IMR-90 (cell line): ENCODE data around the gene ASTN2. TPM values are rescaled to one million over a fixed set of nuclear protein-coding genes. Genes with fewer than 3 reads are reported as not detected.

Experiments
- ATAC-seq: fragments of 200-7000 bp; cut with Tn5 transposase; 2 replicates; pipeline ENCODE4 v1.9.1; 2020; ENCODE audit warnings: low read depth, mild to moderate bottlenecking, moderate library complexity
- BruUV-seq: library from RNA; stranded (reverse); fragments of 400-500 nt; replicated peaks from 2 replicates; lab custom pipeline; 2021; lab: Mats Ljungman, UMichigan
- CTCF ChIA-PET: fragments of 300-600 bp; formaldehyde crosslinking; extraction: SDS; loops from one replicate; lab custom pipeline; 2021; ENCODE audit warnings: antibody characterized with exemption; lab: Yijun Ruan, JAX
- POLR2A ChIA-PET: fragments of 300-600 bp; sonication (Branson Sonifier 250); formaldehyde crosslinking; loops from one replicate; lab custom pipeline; 2022; ENCODE audit warnings: antibody characterized with exemption; ENCODE audit not compliant: unreplicated experiment; lab: Charles Lee
- DNase-seq: peaks from one replicate; pipeline ENCODE4 v3.0.0; 2013
- H2AFZ ChIP-seq: replicated peaks from 2 replicates; pipeline ENCODE3; 2013; ENCODE audit warnings: low read length, mild to moderate bottlenecking; ENCODE audit not compliant: poor library complexity
- H2AK5ac ChIP-seq: 2 replicates; pipeline ENCODE4 v1.6.1; 2013; ENCODE audit warnings: low read depth, low read length, inconsistent platforms
- H2AK9ac ChIP-seq: replicated peaks from 2 replicates; pipeline ENCODE3; 2013; ENCODE audit warnings: mild to moderate bottlenecking, low read depth, low read length, moderate library complexity; ENCODE audit not compliant: poor library complexity
- H2BK120ac ChIP-seq: 2 replicates; pipeline ENCODE4 v1.6.1; 2013; ENCODE audit warnings: low read depth, low read length, inconsistent platforms
- H2BK15ac ChIP-seq: 3 replicates; pipeline ENCODE4 v1.6.1; 2013; ENCODE audit warnings: low read depth, low read length, inconsistent platforms
- H2BK20ac ChIP-seq: 2 replicates; pipeline ENCODE4 v1.6.1; 2013; ENCODE audit warnings: low read depth, mild to moderate bottlenecking, inconsistent platforms, low read length, moderate library complexity
- H2BK5ac ChIP-seq: 2 replicates; pipeline ENCODE4 v1.6.1; 2013; ENCODE audit warnings: mild to moderate bottlenecking, low read depth, low read length, inconsistent platforms; ENCODE audit not compliant: poor library complexity, severe bottlenecking
- H3K14ac ChIP-seq: replicated peaks from 2 replicates; pipeline ENCODE4 v1.6.1; 2013; ENCODE audit warnings: low read depth, low read length, inconsistent platforms
- H3K18ac ChIP-seq: 2 replicates; pipeline ENCODE4 v1.6.1; 2013; ENCODE audit warnings: low read depth, low read length, control low read depth
- H3K23ac ChIP-seq: 2 replicates; pipeline ENCODE4 v1.6.1; 2013; ENCODE audit warnings: low read depth, low read length, inconsistent platforms
- H3K27ac ChIP-seq: 2 replicates; pipeline ENCODE4 v1.5.1; 2013; ENCODE audit warnings: mild to moderate bottlenecking, control low read depth, low read length; ENCODE audit not compliant: insufficient read depth
- H3K27me3 ChIP-seq: 2 replicates; pipeline ENCODE4 v1.6.1; 2013; ENCODE audit warnings: low read length; ENCODE audit not compliant: control insufficient read depth, insufficient read depth
- H3K36me3 ChIP-seq: 2 replicates; pipeline ENCODE4 v1.6.1; 2013; ENCODE audit warnings: low read length, mixed read lengths; ENCODE audit not compliant: control insufficient read depth, insufficient read depth
- H3K4ac ChIP-seq: 2 replicates; pipeline ENCODE4 v1.6.1; 2013; ENCODE audit warnings: low read depth, low read length, inconsistent platforms
- H3K4me1 ChIP-seq: 2 replicates; pipeline ENCODE4 v1.6.1; 2013; ENCODE audit warnings: low read length, mixed read lengths; ENCODE audit not compliant: control insufficient read depth, insufficient read depth
- H3K4me2 ChIP-seq: 2 replicates; pipeline ENCODE4 v1.6.1; 2013; ENCODE audit warnings: low read depth, mild to moderate bottlenecking, control low read depth, low read length, moderate library complexity
- H3K4me3 ChIP-seq: 2 replicates; pipeline ENCODE4 v1.5.1; 2013; ENCODE audit warnings: low read depth, mild to moderate bottlenecking, control low read depth, low read length, moderate library complexity; ENCODE audit not compliant: insufficient read depth
- H3K56ac ChIP-seq: 2 replicates; pipeline ENCODE4 v1.6.1; 2013; ENCODE audit warnings: low read length, inconsistent platforms; ENCODE audit not compliant: insufficient read depth; ENCODE audit errors: extremely low read depth
- H3K79me1 ChIP-seq, 2 experiments: 2 replicates each; pipeline ENCODE4 v1.6.1; 2013; ENCODE audit warnings: low read length in 2 of 2, inconsistent platforms in 1 of 2, low read depth in 1 of 2
- H3K9ac ChIP-seq: 2 replicates; pipeline ENCODE4 v1.6.1; 2013; ENCODE audit warnings: low read depth, low read length, control low read depth
- H3K9me1 ChIP-seq: 2 replicates; pipeline ENCODE4 v1.6.1; 2013; ENCODE audit warnings: low read length, inconsistent platforms; ENCODE audit not compliant: insufficient read depth
- H3K9me3 ChIP-seq: 2 replicates; pipeline ENCODE4 v1.6.1; 2013; ENCODE audit warnings: low read length; ENCODE audit not compliant: control insufficient read depth, insufficient read depth
- H4K20me1 ChIP-seq: 2 replicates; pipeline ENCODE4 v1.6.1; 2013; ENCODE audit warnings: low read length, inconsistent platforms; ENCODE audit not compliant: insufficient read depth
- H4K5ac ChIP-seq: 2 replicates; pipeline ENCODE4 v1.6.1; 2013; ENCODE audit warnings: mild to moderate bottlenecking, low read depth, low read length, control low read depth
- H4K8ac ChIP-seq, 2 experiments: 2 replicates each; pipeline ENCODE4 v1.6.1; 2013; ENCODE audit warnings: low read depth in 2 of 2, low read length in 2 of 2, control low read depth in 1 of 2, inconsistent platforms in 1 of 2
- H4K91ac ChIP-seq: 2 replicates; pipeline ENCODE4 v1.6.1; 2013; ENCODE audit warnings: low read depth, low read length, inconsistent platforms; ENCODE audit not compliant: insufficient read depth
- CEBPB ChIP-seq: IDR thresholded peaks from 2 replicates; pipeline ENCODE4 v1.6.1; 2012; ENCODE audit warnings: low read depth, low read length, improper control_type of control experiment
- MAFK ChIP-seq: IDR thresholded peaks from 2 replicates; pipeline ENCODE4 v1.6.1; 2012; ENCODE audit warnings: low read depth, low read length, improper control_type of control experiment
- MXI1 ChIP-seq: IDR thresholded peaks from 2 replicates; pipeline ENCODE4 v1.6.1; 2012; ENCODE audit warnings: low read depth, mild to moderate bottlenecking, low read length, moderate library complexity, borderline replicate concordance
- WGBS, 2 experiments: methylation state at CpG; one replicate each; pipeline versions ENCODE4 v1.1.5 to v1.1.7; 2013; ENCODE audit warnings: missing lambda C conversion rate in 2 of 2; ENCODE audit not compliant: insufficient read length in 1 of 2; ENCODE audit errors: extremely low coverage in 2 of 2; 5-methylcytosine and 5-hydroxymethylcytosine counted together
- dilution Hi-C: fragments of 300-500 bp; cut with HindIII; formaldehyde crosslinking; loops from one replicate; pipeline ENCODE4 v1.14.3; 2018; ENCODE audit warnings: low sequenced_read_pairs; ENCODE audit not compliant: unreplicated experiment
- in situ Hi-C: fragments of 300-500 bp; cut with MboI; formaldehyde crosslinking; loops from 3 replicates; pipeline ENCODE4 v1.14.3; 2019; ENCODE audit warnings: low sequenced_read_pairs, inconsistent platforms, mixed read lengths
- intact Hi-C: fragments of 100-400 bp; cut with micrococcal nuclease; formaldehyde crosslinking; loops from 2 replicates; pipeline ENCODE4 v1.10.0; 2022
- polyA plus RNA-seq, 3 experiments: library from polyadenylated mRNA; depleted of rRNA; stranded (reverse); fragments of >200 nt; gene quantifications; 2 replicates each; pipeline ENCODE4 v1.2.3, GENCODE V29; 2012; ENCODE audit warnings: low replicate concordance in 1 of 3
- total RNA-seq: library from RNA; depleted of rRNA; stranded (reverse); fragments of >200 nt; gene quantifications from 2 replicates; pipeline ENCODE4 v1.2.3, GENCODE V29; 2012
- TF ChIP-seq, protein P1 (sequence below): conservative IDR thresholded peaks from 2 replicates; pipeline ENCODE4 v1.5.1; 2012; ENCODE audit warnings: mild to moderate bottlenecking, low read depth, low read length, improper control_type of control experiment

Gene ASTN2
- total and polyA plus RNA-seq, 2 of the 4 experiments (the other 2 are of a cell fraction), result 3.8 to 6.8 TPM

DNA sequence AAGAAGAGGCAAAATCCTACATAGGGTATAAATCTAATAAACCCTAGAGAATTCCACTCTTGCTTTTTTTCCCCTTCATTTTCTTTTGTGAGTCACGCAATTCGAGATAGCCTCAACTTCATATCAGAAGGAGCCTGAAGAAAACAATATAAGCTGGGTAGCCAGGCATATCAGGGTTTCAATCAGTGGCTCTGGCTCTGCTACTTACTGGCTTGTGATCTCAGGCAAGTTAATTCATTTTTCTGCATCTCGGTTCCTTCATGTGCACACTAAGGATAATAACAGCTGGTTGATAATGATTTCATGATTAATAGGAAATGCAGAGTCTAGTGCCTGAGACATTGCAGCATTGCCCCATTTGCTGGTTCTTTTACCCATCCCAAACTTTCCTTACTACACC lies 46.5 kb upstream of the ASTN2 start:
- no peak overlapping the region for H3K9ac ChIP-seq
- H2AFZ ChIP-seq, result no peak overlapping the region
- H2AK9ac ChIP-seq, result no peak overlapping the region
- in situ Hi-C loops (no loop called here), dilution Hi-C loops (no loop called here), intact Hi-C loops (no loop called here)
- H3K27ac ChIP-seq, result no peak overlapping the region
- H3K4me2 ChIP-seq, result no peak overlapping the region
- no peaks in the 10 kb centered on the region for H3K79me1 ChIP-seq
- no peak overlapping the region for H2BK5ac ChIP-seq
- DNase-seq, result no peak
- no peak overlapping the region for H4K8ac ChIP-seq
- no peaks in the 10 kb centered on the region for H3K4me1 ChIP-seq
- H2BK120ac ChIP-seq, result no peak overlapping the region
- TF ChIP-seq CEBPB (no peak), MXI1 (no peak), MAFK (no peak)
- TF ChIP-seq, protein P1, sequence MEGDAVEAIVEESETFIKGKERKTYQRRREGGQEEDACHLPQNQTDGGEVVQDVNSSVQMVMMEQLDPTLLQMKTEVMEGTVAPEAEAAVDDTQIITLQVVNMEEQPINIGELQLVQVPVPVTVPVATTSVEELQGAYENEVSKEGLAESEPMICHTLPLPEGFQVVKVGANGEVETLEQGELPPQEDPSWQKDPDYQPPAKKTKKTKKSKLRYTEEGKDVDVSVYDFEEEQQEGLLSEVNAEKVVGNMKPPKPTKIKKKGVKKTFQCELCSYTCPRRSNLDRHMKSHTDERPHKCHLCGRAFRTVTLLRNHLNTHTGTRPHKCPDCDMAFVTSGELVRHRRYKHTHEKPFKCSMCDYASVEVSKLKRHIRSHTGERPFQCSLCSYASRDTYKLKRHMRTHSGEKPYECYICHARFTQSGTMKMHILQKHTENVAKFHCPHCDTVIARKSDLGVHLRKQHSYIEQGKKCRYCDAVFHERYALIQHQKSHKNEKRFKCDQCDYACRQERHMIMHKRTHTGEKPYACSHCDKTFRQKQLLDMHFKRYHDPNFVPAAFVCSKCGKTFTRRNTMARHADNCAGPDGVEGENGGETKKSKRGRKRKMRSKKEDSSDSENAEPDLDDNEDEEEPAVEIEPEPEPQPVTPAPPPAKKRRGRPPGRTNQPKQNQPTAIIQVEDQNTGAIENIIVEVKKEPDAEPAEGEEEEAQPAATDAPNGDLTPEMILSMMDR, result no peak
- no peak overlapping the region for H2BK20ac ChIP-seq
- H4K91ac ChIP-seq, result no peak overlapping the region
- H3K14ac ChIP-seq, result no peak overlapping the region
- no peak overlapping the region for H2BK15ac ChIP-seq
- ATAC-seq, result no peak
- no peaks in the 10 kb centered on the region for H3K9me1 ChIP-seq
- H3K36me3 ChIP-seq, result no peaks in the 10 kb centered on the region
- H4K20me1 ChIP-seq, result no peaks in the 10 kb centered on the region
- WGBS, 2 experiments, result no CpG with 5 or more reads among the region's 3 CpGs
- H3K18ac ChIP-seq, result no peak overlapping the region
- H3K9me3 ChIP-seq, result peaks cover 12% of the 10 kb centered on the region; the same call in 1 of the 2 replicates
- no peak overlapping the region for H4K5ac ChIP-seq
- BruUV-seq, result no TSS peak
- H2AK5ac ChIP-seq, result no peak overlapping the region
- H3K23ac ChIP-seq, result no peak overlapping the region
- H3K4me3 ChIP-seq, result no peak overlapping the region
- ChIA-PET POLR2A (no interaction called here), CTCF (no interaction called here)
- no peaks in the 10 kb centered on the region for H3K27me3 ChIP-seq
- H3K4ac ChIP-seq, result no peak overlapping the region
- no peak overlapping the region for H3K56ac ChIP-seq
